Suprapubic skin (tissue), 4 donors: ENCODE data around the gene GAK.

Experiments used
- POLR2A ChIP-seq, 2 donors: fragments of 450-650 bp; IDR thresholded peaks; one replicate each; pipeline ENCODE4 v1.6.1; 2017; ENCODE audit warnings: antibody characterized with exemption in 2 of 2, mild to moderate bottlenecking in 2 of 2, moderate library complexity in 2 of 2
- POLR2AphosphoS5 ChIP-seq, 3 donors: sonication (generic); formaldehyde crosslinking; IDR thresholded peaks; one replicate each; pipeline ENCODE4 v1.6.1; 2017; ENCODE audit warnings: antibody characterized with exemption in 3 of 3
- TF ChIP-seq, protein P1 (sequence below), 2 donors: fragments of 200-600 bp in 1 of 2; fragments of 450-650 bp in 1 of 2; sonication (generic) in 1 of 2; IDR thresholded peaks; one replicate each; pipeline ENCODE4 v1.5.1; 2016 to 2019; ENCODE audit warnings: antibody characterized with exemption in 2 of 2, mild to moderate bottlenecking in 1 of 2, moderate library complexity in 1 of 2

DNA sequence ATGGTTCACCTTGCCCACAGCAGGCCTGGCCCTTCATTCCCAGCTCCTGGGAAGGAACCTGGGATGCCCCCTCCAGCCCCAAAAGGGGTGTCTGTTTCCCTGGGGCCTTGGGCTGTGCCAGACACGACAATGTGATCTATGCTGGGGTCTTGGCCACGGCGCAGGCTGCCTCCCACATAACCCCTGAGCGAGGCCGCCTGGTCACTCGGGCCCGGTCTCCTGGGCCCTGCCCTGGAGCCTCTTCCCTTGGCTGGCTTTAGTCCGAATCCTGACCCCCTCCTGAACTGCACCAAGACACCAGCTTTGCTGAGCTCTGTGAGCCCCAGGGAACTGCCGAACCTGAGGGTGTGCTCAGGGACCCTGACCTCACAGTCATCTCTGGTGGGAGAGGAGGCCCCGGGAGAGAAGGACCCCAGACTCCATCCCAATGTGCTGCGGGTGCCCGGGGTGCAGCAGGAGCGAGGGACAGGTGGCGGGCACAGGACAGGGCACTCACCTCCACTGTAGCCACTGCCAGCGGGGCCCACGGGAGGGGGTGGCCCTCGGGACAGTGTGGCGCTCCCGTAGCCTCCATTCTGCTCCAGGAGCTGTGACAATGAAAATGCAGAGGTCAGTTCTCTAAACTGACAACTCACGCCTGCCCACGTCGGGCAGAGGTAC is 42.0 kb downstream of the GAK start:
- TF ChIP-seq POLR2AphosphoS5 (IDR thresholded peaks at IDR 0.05) (no peak), POLR2A (IDR thresholded peaks at IDR 0.05) (no peak)
- TF ChIP-seq, protein P1, sequence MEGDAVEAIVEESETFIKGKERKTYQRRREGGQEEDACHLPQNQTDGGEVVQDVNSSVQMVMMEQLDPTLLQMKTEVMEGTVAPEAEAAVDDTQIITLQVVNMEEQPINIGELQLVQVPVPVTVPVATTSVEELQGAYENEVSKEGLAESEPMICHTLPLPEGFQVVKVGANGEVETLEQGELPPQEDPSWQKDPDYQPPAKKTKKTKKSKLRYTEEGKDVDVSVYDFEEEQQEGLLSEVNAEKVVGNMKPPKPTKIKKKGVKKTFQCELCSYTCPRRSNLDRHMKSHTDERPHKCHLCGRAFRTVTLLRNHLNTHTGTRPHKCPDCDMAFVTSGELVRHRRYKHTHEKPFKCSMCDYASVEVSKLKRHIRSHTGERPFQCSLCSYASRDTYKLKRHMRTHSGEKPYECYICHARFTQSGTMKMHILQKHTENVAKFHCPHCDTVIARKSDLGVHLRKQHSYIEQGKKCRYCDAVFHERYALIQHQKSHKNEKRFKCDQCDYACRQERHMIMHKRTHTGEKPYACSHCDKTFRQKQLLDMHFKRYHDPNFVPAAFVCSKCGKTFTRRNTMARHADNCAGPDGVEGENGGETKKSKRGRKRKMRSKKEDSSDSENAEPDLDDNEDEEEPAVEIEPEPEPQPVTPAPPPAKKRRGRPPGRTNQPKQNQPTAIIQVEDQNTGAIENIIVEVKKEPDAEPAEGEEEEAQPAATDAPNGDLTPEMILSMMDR (IDR thresholded peaks at IDR 0.05): no peak
